Measurements from ENCODE around the gene CSNK2A2. TPM values are rescaled to one million over a fixed set of nuclear protein-coding genes. Genes with fewer than 3 reads are reported as not detected.

The CSNK2A2 gene
- total RNA-seq, 5 donors from 2014 or later (not counting 1 experiment from before 2014, with no cell fraction given): 51.9 to 62.4 (median 55.0) TPM

GRCh38 chr16:58230259-58230658 lies 32.4 kb upstream of the CSNK2A2 start:
- H3K27me3 Mint-ChIP-seq: peaks cover 8 to 9% of the 10 kb centered on the region in 2 donors
- no peak overlapping the region for H3K4me3 Mint-ChIP-seq
- WGBS (ENCODE audit: insufficient coverage): no CpG with 5 or more reads among the region's 8 CpGs
- no peaks in the 10 kb centered on the region for H3K9me3 ChIP-seq
- peaks cover 0 to 14% of the 10 kb centered on the region in 2 experiments for H3K27me3 ChIP-seq (replicated peaks in 1 of 2; ENCODE audit: control insufficient read depth in 2 of 2, extremely low read depth in 1 of 2, insufficient read depth in 2 of 2, low read length in 1 of 2)
- H3K27ac Mint-ChIP-seq: no peak overlapping the region
- no peak overlapping the region for H3K4me3 ChIP-seq (ENCODE audit: control insufficient read depth in 1 of 2, extremely low read depth in 1 of 2, low read length in 1 of 2)
- H3K36me3 ChIP-seq (ENCODE audit: control insufficient read depth in 2 of 2, extremely low read depth in 1 of 2, insufficient read depth in 1 of 2, low read length in 1 of 2): no peaks in the 10 kb centered on the region
- H3K9me3 Mint-ChIP-seq: no peaks in the 10 kb centered on the region
- H3K36me3 Mint-ChIP-seq: no peaks in the 10 kb centered on the region
- no peaks in the 10 kb centered on the region for H3K4me1 ChIP-seq (ENCODE audit: control insufficient read depth in 1 of 2, extremely low read depth in 1 of 2, insufficient read depth in 2 of 2, low read length in 2 of 2)
- H3K4me1 Mint-ChIP-seq: no peaks in the 10 kb centered on the region
- CTCF ChIA-PET: no interaction called here
- no peak overlapping the region for H3K27ac ChIP-seq (ENCODE audit: low read length)
- POLR2A ChIA-PET: no interaction called here
- ATAC-seq (replicated peaks in 1 of 4): no peak
- no peak for DNase-seq

- Mint-ChIP-seq H3K36me3 (no peaks in the 10 kb centered on the region), H3K9me3 (no peaks in the 10 kb centered on the region), H3K27ac (no peak overlapping the region), H3K27me3 (peaks cover 17 to 23% of the 10 kb centered on the region in 2 donors), H3K4me3 (no peak overlapping the region), H3K4me1 (no peaks in the 10 kb centered on the region)
- H3K36me3 ChIP-seq (ENCODE audit: control insufficient read depth in 2 of 2, extremely low read depth in 1 of 2, insufficient read depth in 1 of 2, low read length in 1 of 2): no peaks in the 10 kb centered on the region
- peaks cover 0 to 9% of the 10 kb centered on the region in 2 experiments for H3K27me3 ChIP-seq (replicated peaks in 1 of 2; ENCODE audit: control insufficient read depth in 2 of 2, extremely low read depth in 1 of 2, insufficient read depth in 2 of 2, low read length in 1 of 2)
- H3K4me3 ChIP-seq (ENCODE audit: control insufficient read depth in 1 of 2, extremely low read depth in 1 of 2, low read length in 1 of 2): no peak overlapping the region
- ATAC-seq (replicated peaks in 1 of 4): no peak
- no peaks in the 10 kb centered on the region for H3K9me3 ChIP-seq
- ChIA-PET CTCF (no interaction called here), POLR2A (no interaction called here)
- WGBS (ENCODE audit: insufficient coverage): no CpG with 5 or more reads among the region's 3 CpGs
- H3K27ac ChIP-seq (ENCODE audit: low read length): no peak overlapping the region
- no peak for DNase-seq
- H3K4me1 ChIP-seq (ENCODE audit: control insufficient read depth in 1 of 2, extremely low read depth in 1 of 2, insufficient read depth in 2 of 2, low read length in 2 of 2): no peaks in the 10 kb centered on the region
Measured at GRCh38 chr16:58226790-58227189, 28.9 kb upstream of the CSNK2A2 start.

- CTCF ChIA-PET: interaction anchor here in 1 of 2 donors (0.6 kb wide), 1 partner anchor 107 kb away, joined by 3 read pairs; no protein-coding TSS in a partner anchor
- ATAC-seq (replicated peaks in 1 of 4): no peak
Measured at GRCh38 chr16:58225965-58226602, 28.2 kb upstream of the CSNK2A2 start.

GRCh38 chr16:58222532-58223316 lies 24.8 kb upstream of the CSNK2A2 start:
- DNase-seq (no peak), ATAC-seq (replicated peaks in 1 of 4) (no peak)
- Histone ChIP-seq H3K36me3 (ENCODE audit: control insufficient read depth in 2 of 2, extremely low read depth in 1 of 2, insufficient read depth in 1 of 2, low read length in 1 of 2) (no peaks in the 10 kb centered on the region), H3K4me3 (ENCODE audit: control insufficient read depth in 1 of 2, extremely low read depth in 1 of 2, low read length in 1 of 2) (no peak overlapping the region), H3K27me3 (replicated peaks in 1 of 2; ENCODE audit: control insufficient read depth in 2 of 2, extremely low read depth in 1 of 2, insufficient read depth in 2 of 2, low read length in 1 of 2) (peaks cover 0 to 12% of the 10 kb centered on the region in 2 experiments), H3K27ac (ENCODE audit: low read length) (no peak overlapping the region), H3K9me3 (no peaks in the 10 kb centered on the region), H3K4me1 (ENCODE audit: control insufficient read depth in 1 of 2, extremely low read depth in 1 of 2, insufficient read depth in 2 of 2, low read length in 2 of 2) (no peaks in the 10 kb centered on the region)
- Mint-ChIP-seq H3K4me1 (no peaks in the 10 kb centered on the region), H3K36me3 (no peaks in the 10 kb centered on the region), H3K27ac (no peak overlapping the region), H3K9me3 (peaks cover 0 to 7% (median 6%) of the 10 kb centered on the region in 3 donors), H3K4me3 (no peak overlapping the region), H3K27me3 (peaks cover 19 to 28% of the 10 kb centered on the region in 2 donors)
- 100% methylated on average over 2 of the region's 7 CpGs for WGBS (ENCODE audit: insufficient coverage)
- CTCF ChIA-PET: interaction anchor here in 1 of 2 donors (0.7 kb wide), 1 partner anchor 12 kb away, joined by 5 read pairs; no protein-coding TSS in a partner anchor
- POLR2A ChIA-PET: interaction anchor here in 1 of 2 donors (0.6 kb wide), 1 partner anchor 198 kb away, joined by 8 read pairs; no protein-coding TSS in a partner anchor

More at GRCh38 chr16:58225965-58226602, 28.2 kb upstream of the CSNK2A2 start:
- H3K27ac ChIP-seq (ENCODE audit: low read length): no peak overlapping the region
- H3K9me3 ChIP-seq: no peaks in the 10 kb centered on the region
- DNase-seq: no peak
- H3K4me3 ChIP-seq (ENCODE audit: control insufficient read depth in 1 of 2, extremely low read depth in 1 of 2, low read length in 1 of 2): no peak overlapping the region
- H3K4me1 ChIP-seq (ENCODE audit: control insufficient read depth in 1 of 2, extremely low read depth in 1 of 2, insufficient read depth in 2 of 2, low read length in 2 of 2): no peaks in the 10 kb centered on the region
- WGBS (ENCODE audit: insufficient coverage): 91% methylated on average over 6 of the region's 8 CpGs
- POLR2A ChIA-PET: no interaction called here
- no peaks in the 10 kb centered on the region for H3K36me3 Mint-ChIP-seq
- no peaks in the 10 kb centered on the region for H3K4me1 Mint-ChIP-seq
- no peaks in the 10 kb centered on the region for H3K9me3 Mint-ChIP-seq
- H3K27me3 ChIP-seq (replicated peaks in 1 of 2; ENCODE audit: control insufficient read depth in 2 of 2, extremely low read depth in 1 of 2, insufficient read depth in 2 of 2, low read length in 1 of 2): peaks cover 0 to 9% of the 10 kb centered on the region in 2 experiments
- no peak overlapping the region for H3K4me3 Mint-ChIP-seq
- H3K27me3 Mint-ChIP-seq: peaks cover 17 to 23% of the 10 kb centered on the region in 2 donors
- H3K36me3 ChIP-seq (ENCODE audit: control insufficient read depth in 2 of 2, extremely low read depth in 1 of 2, insufficient read depth in 1 of 2, low read length in 1 of 2): no peaks in the 10 kb centered on the region
- H3K27ac Mint-ChIP-seq: no peak overlapping the region

GRCh38 chr16:58219432-58219831 lies 21.5 kb upstream of the CSNK2A2 start:
- Histone ChIP-seq H3K4me1 (ENCODE audit: control insufficient read depth in 1 of 2, extremely low read depth in 1 of 2, insufficient read depth in 2 of 2, low read length in 2 of 2) (no peaks in the 10 kb centered on the region), H3K9me3 (no peaks in the 10 kb centered on the region), H3K36me3 (ENCODE audit: control insufficient read depth in 2 of 2, extremely low read depth in 1 of 2, insufficient read depth in 1 of 2, low read length in 1 of 2) (no peaks in the 10 kb centered on the region), H3K27me3 (replicated peaks in 1 of 2; ENCODE audit: control insufficient read depth in 2 of 2, extremely low read depth in 1 of 2, insufficient read depth in 2 of 2, low read length in 1 of 2) (peaks cover 0 to 7% of the 10 kb centered on the region in 2 experiments), H3K27ac (ENCODE audit: low read length) (no peak overlapping the region), H3K4me3 (ENCODE audit: control insufficient read depth in 1 of 2, extremely low read depth in 1 of 2, low read length in 1 of 2) (no peak overlapping the region)
- H3K4me1 Mint-ChIP-seq: no peaks in the 10 kb centered on the region
- no peak overlapping the region for H3K27ac Mint-ChIP-seq
- peaks cover 21 to 23% of the 10 kb centered on the region in 2 donors for H3K27me3 Mint-ChIP-seq
- DNase-seq (no peak), ATAC-seq (replicated peaks in 1 of 4) (no peak)
- peaks cover 0 to 15% (median 6%) of the 10 kb centered on the region in 3 donors for H3K9me3 Mint-ChIP-seq
- POLR2A ChIA-PET: no interaction called here
- CTCF ChIA-PET: no interaction called here
- H3K36me3 Mint-ChIP-seq: no peaks in the 10 kb centered on the region
- no peak overlapping the region for H3K4me3 Mint-ChIP-seq

- DNase-seq (no peak), ATAC-seq (replicated peaks in 1 of 4) (no peak)
- H3K9me3 ChIP-seq: no peaks in the 10 kb centered on the region
- Mint-ChIP-seq H3K27me3 (peaks cover 19 to 22% of the 10 kb centered on the region in 2 donors), H3K27ac (no peak overlapping the region), H3K9me3 (peaks cover 0 to 15% (median 6%) of the 10 kb centered on the region in 3 donors), H3K36me3 (no peaks in the 10 kb centered on the region), H3K4me1 (no peaks in the 10 kb centered on the region), H3K4me3 (no peak overlapping the region)
- H3K4me3 ChIP-seq (ENCODE audit: control insufficient read depth in 1 of 2, extremely low read depth in 1 of 2, low read length in 1 of 2): no peak overlapping the region
- POLR2A ChIA-PET: no interaction called here
- peaks cover 2 to 5% of the 10 kb centered on the region in 2 experiments for H3K27me3 ChIP-seq (replicated peaks in 1 of 2; ENCODE audit: control insufficient read depth in 2 of 2, extremely low read depth in 1 of 2, insufficient read depth in 2 of 2, low read length in 1 of 2)
- H3K36me3 ChIP-seq (ENCODE audit: control insufficient read depth in 2 of 2, extremely low read depth in 1 of 2, insufficient read depth in 1 of 2, low read length in 1 of 2): no peaks in the 10 kb centered on the region
- CTCF ChIA-PET: interaction anchor here in 1 of 2 donors (0.7 kb wide), 1 partner anchor 338 kb away, joined by 3 read pairs; no protein-coding TSS in a partner anchor
- no peaks in the 10 kb centered on the region for H3K4me1 ChIP-seq (ENCODE audit: control insufficient read depth in 1 of 2, extremely low read depth in 1 of 2, insufficient read depth in 2 of 2, low read length in 2 of 2)
- no peak overlapping the region for H3K27ac ChIP-seq (ENCODE audit: low read length)
- no CpG with 5 or more reads among the region's 3 CpGs for WGBS (ENCODE audit: insufficient coverage)
Measured at GRCh38 chr16:58218786-58219185, 20.9 kb upstream of the CSNK2A2 start.

Data from T-cell (primary cell).